Hepatocyte (in vitro differentiated cells): ENCODE results near the gene ZNF532. TPM values are rescaled to one million over a fixed set of nuclear protein-coding genes. Genes with fewer than 3 reads are reported as not detected.
"Not testable (repeated sequence)": the region's sequence is repeated elsewhere in the genome, so short reads cannot be mapped to it uniquely, and the experiment has no call there.

ENCODE experiments used
- DNase-seq: peaks from one replicate; pipeline ENCODE4 v3.0.0-alpha.2; 2016; ENCODE audit warnings: low spot score
- H2AFZ ChIP-seq: fragments of 200-600 bp; sonication (generic); 2 replicates; pipeline ENCODE4 v1.6.0; 2016; ENCODE audit warnings: antibody characterized with exemption, mild to moderate bottlenecking
- H3K27ac ChIP-seq: fragments of 200-600 bp; sonication (generic); 2 replicates; pipeline ENCODE4 v1.5.1; 2016; ENCODE audit warnings: mild to moderate bottlenecking
- H3K27me3 ChIP-seq: fragments of 200-600 bp; sonication (generic); 2 replicates; pipeline ENCODE4 v1.6.1; 2016
- H3K36me3 ChIP-seq: fragments of 200-600 bp; sonication (generic); replicated peaks from 2 replicates; pipeline ENCODE4 v1.5.1; 2016; ENCODE audit warnings: low read depth; ENCODE audit not compliant: insufficient read depth
- H3K4me1 ChIP-seq: fragments of 200-600 bp; sonication (generic); 2 replicates; pipeline ENCODE4 v1.5.1; 2016; ENCODE audit warnings: mild to moderate bottlenecking, moderate library complexity; ENCODE audit not compliant: insufficient read depth
- H3K4me2 ChIP-seq: fragments of 200-600 bp; sonication (generic); 2 replicates; pipeline ENCODE4 v1.6.0; 2016
- H3K4me3 ChIP-seq: fragments of 200-600 bp; sonication (generic); 2 replicates; pipeline ENCODE4 v1.5.1; 2016; ENCODE audit warnings: mild to moderate bottlenecking
- H3K79me2 ChIP-seq: fragments of 200-600 bp; sonication (generic); 2 replicates; pipeline ENCODE4 v1.6.0; 2017; ENCODE audit warnings: mild to moderate bottlenecking
- H3K9me2 ChIP-seq: fragments of 200-600 bp; sonication (generic); replicated peaks from 2 replicates; pipeline ENCODE4 v1.6.0; 2017; ENCODE audit warnings: mild to moderate bottlenecking; ENCODE audit not compliant: insufficient read depth
- H3K9me3 ChIP-seq: fragments of 200-600 bp; sonication (generic); 2 replicates; pipeline ENCODE4 v1.5.1; 2016; ENCODE audit warnings: low read depth, mild to moderate bottlenecking
- H4K20me1 ChIP-seq: fragments of 200-600 bp; sonication (generic); 2 replicates; pipeline ENCODE4 v1.6.0; 2016; ENCODE audit warnings: mild to moderate bottlenecking; ENCODE audit not compliant: insufficient read depth, poor library complexity, severe bottlenecking
- EZH2 ChIP-seq: fragments of 200-600 bp; sonication (generic); IDR thresholded peaks from 2 replicates; pipeline ENCODE4 v1.6.1; 2016; ENCODE audit warnings: antibody characterized with exemption, mild to moderate bottlenecking, borderline replicate concordance
- EZH2phosphoT487 ChIP-seq: fragments of 200-600 bp; sonication (generic); IDR thresholded peaks from one replicate; pipeline ENCODE4 v1.6.1; 2018; ENCODE audit warnings: antibody characterized with exemption, mild to moderate bottlenecking, low read depth, moderate library complexity; ENCODE audit not compliant: unreplicated experiment, severe bottlenecking
- WGBS: methylation state at CpG from one replicate; pipeline ENCODE4 v1.1.6; 2016; ENCODE audit warnings: low lambda C conversion rate; ENCODE audit errors: missing lambda C conversion rate; 5-methylcytosine and 5-hydroxymethylcytosine counted together
- polyA plus RNA-seq: library from polyadenylated mRNA; unstranded; fragments of >200 nt; fragmentation: Nextera tagmentation; extraction: Ambion mirVana; gene quantifications from 2 replicates; pipeline ENCODE4 v1.2.1, GENCODE V29; 2016
- total RNA-seq: library from RNA; depleted of rRNA; stranded (reverse); fragments of >200 nt; gene quantifications from 2 replicates; pipeline ENCODE4 v1.2.3, GENCODE V29; 2014
- TF ChIP-seq, protein P1 (sequence below): fragments of 200-600 bp; sonication (generic); IDR thresholded peaks from 2 replicates; pipeline ENCODE4 v1.5.1; 2016; ENCODE audit warnings: antibody characterized with exemption, mild to moderate bottlenecking; ENCODE audit not compliant: poor library complexity

Gene ZNF532
- total and polyA plus RNA-seq, 2 experiments from 2014 or later, result 15.9 to 36.5 TPM

DNA sequence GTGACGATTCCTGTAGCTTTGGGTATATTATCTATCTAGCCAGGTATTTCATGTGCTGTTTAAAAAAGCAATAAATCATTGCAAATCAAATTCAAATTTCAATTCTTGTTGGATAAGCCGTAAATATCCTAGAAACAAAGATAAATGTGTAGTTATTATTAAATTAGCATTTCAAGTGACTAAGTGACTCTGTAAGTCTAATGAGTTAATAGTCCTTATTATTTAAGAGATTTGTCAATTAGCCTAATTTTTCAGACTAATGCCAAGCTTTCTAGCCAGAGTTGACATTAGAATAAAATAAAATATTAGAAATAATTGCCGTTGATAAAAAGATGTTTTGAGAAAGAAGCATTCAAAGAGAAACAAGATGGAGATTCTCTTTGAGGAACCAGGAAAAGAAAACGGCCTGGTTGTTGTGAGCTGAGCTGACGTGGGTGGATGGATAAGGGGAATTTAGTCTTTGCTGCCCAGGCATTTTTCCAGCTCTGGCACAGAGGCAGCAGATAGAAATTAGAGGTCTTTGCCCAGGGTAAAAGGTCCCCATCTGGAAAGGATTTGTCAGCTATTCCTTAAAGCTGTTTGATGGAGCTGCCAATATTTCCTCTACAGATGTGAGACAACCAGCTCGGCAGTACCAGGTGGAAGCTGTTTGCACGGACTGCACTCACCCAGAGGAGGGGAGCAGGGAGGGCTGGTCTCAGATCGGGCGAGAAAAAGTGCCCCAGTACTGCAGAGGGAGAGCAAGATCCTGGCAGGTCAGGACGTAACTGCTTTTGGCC, 157.7 kb downstream of the ZNF532 start:
- TF ChIP-seq, protein P1, sequence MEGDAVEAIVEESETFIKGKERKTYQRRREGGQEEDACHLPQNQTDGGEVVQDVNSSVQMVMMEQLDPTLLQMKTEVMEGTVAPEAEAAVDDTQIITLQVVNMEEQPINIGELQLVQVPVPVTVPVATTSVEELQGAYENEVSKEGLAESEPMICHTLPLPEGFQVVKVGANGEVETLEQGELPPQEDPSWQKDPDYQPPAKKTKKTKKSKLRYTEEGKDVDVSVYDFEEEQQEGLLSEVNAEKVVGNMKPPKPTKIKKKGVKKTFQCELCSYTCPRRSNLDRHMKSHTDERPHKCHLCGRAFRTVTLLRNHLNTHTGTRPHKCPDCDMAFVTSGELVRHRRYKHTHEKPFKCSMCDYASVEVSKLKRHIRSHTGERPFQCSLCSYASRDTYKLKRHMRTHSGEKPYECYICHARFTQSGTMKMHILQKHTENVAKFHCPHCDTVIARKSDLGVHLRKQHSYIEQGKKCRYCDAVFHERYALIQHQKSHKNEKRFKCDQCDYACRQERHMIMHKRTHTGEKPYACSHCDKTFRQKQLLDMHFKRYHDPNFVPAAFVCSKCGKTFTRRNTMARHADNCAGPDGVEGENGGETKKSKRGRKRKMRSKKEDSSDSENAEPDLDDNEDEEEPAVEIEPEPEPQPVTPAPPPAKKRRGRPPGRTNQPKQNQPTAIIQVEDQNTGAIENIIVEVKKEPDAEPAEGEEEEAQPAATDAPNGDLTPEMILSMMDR, result no peak
- TF ChIP-seq EZH2, result no peak
- TF ChIP-seq EZH2phosphoT487, result no peak
- no peak overlapping the region for H2AFZ ChIP-seq
- peak overlapping the region; percentile 0 for H3K27ac ChIP-seq
- H3K27me3 ChIP-seq, result no peaks in the 10 kb centered on the region
- no peaks in the 10 kb centered on the region for H3K79me2 ChIP-seq
- H3K4me1 ChIP-seq, result peaks cover 9% of the 10 kb centered on the region
- 65% methylated on average over 10 of the region's 10 CpGs for WGBS
- no peaks in the 10 kb centered on the region for H4K20me1 ChIP-seq
- no peak overlapping the region for H3K4me3 ChIP-seq
- H3K4me2 ChIP-seq, result no peak overlapping the region
- H3K9me3 ChIP-seq, result no peaks in the 10 kb centered on the region
- DNase-seq, result no peak
- no peaks in the 10 kb centered on the region for H3K9me2 ChIP-seq
- H3K36me3 ChIP-seq, result no peaks in the 10 kb centered on the region

DNA sequence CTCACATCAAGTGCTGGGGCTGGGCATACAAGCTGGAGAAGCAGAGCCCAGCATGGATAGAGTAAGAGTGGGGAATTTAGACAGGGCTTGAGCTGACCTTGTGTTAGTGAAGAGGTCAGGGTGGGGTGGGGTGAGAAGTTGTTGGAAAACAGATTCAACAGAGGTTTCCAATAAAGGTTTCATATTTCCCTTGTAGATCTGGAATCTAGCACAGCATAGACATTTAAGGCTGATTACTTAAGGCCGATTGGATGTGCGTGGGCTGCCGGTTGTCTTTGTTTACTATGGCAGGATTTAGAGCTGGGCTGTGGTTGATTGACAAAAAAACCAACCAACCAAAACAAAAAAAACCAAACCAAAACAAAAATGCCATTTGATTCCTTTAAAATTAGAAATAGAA, 160.2 kb downstream of the ZNF532 start:
- WGBS, result 22% methylated on average over 3 of the region's 3 CpGs
- no peak overlapping the region for H3K4me2 ChIP-seq
- peaks cover 9% of the 10 kb centered on the region for H3K4me1 ChIP-seq
- H3K9me3 ChIP-seq, result no peaks in the 10 kb centered on the region
- H3K9me2 ChIP-seq, result no peaks in the 10 kb centered on the region
- H2AFZ ChIP-seq, result peak overlapping the region; percentile 21
- H3K36me3 ChIP-seq, result no peaks in the 10 kb centered on the region
- no peak overlapping the region for H3K4me3 ChIP-seq
- DNase-seq, result no peak
- no peaks in the 10 kb centered on the region for H3K27me3 ChIP-seq
- no peaks in the 10 kb centered on the region for H3K79me2 ChIP-seq
- H4K20me1 ChIP-seq, result no peaks in the 10 kb centered on the region
- TF ChIP-seq, protein P1, result no peak
- TF ChIP-seq EZH2phosphoT487, result no peak
- no peak for TF ChIP-seq EZH2
- H3K27ac ChIP-seq, result peak overlapping the region; percentile 46

DNA sequence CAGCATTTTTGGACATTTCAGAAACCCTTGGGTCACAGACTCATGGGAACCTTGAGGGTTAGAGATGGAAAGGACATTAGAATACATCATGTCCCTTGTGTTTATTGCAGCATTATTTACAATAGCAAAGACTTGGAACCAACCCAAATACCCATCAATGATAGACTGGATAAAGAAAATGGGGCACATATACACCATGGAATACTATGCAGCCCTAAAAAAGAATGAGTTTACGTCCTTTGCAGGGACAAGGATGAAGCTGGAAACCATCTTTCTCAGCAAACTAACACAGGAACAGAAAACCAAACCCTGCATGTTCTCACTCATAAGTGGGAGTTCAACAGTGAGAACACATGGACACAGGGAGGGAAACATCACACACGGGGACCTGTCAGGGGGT, 160.9 kb downstream of the ZNF532 start:
- H3K4me3 ChIP-seq, H4K20me1 ChIP-seq, H3K9me2 ChIP-seq, H3K4me2 ChIP-seq, DNase-seq, H3K36me3 ChIP-seq, H3K9me3 ChIP-seq, H2AFZ ChIP-seq, H3K27me3 ChIP-seq, H3K4me1 ChIP-seq, H3K79me2 ChIP-seq: not testable (repeated sequence)
- 93% methylated on average over 2 of the region's 2 CpGs for whole genome bisulfite sequencing
- peak overlapping the region; percentile 46 for H3K27ac ChIP-seq

- H3K4me1 ChIP-seq, result peaks cover 9% of the 10 kb centered on the region
- no peaks in the 10 kb centered on the region for H3K36me3 ChIP-seq
- no peaks in the 10 kb centered on the region for H3K27me3 ChIP-seq
- H4K20me1 ChIP-seq, result no peaks in the 10 kb centered on the region
- H3K4me3 ChIP-seq, result no peak overlapping the region
- H3K9me3 ChIP-seq, result no peaks in the 10 kb centered on the region
- no peak overlapping the region for H3K4me2 ChIP-seq
- no peak overlapping the region for H3K27ac ChIP-seq
- DNase-seq, result no peak
- no peak overlapping the region for H2AFZ ChIP-seq
- TF ChIP-seq EZH2phosphoT487 (no peak), EZH2 (no peak)
- TF ChIP-seq, protein P1, result no peak
- no peaks in the 10 kb centered on the region for H3K9me2 ChIP-seq
- WGBS, result 78% methylated on average over 6 of the region's 6 CpGs
- no peaks in the 10 kb centered on the region for H3K79me2 ChIP-seq
Measured at GRCh38 chr18:59026364-59026763, 161.7 kb downstream of the ZNF532 start.
